Stomach (tissue), 19 donors: ENCODE data around the gene IGF1R. TPM values are rescaled to one million over a fixed set of nuclear protein-coding genes. Genes with fewer than 3 reads are reported as not detected.

ENCODE experiments used
- DNase-seq, 2 donors: peaks; one replicate each; pipeline versions ENCODE4 v3.0.0 to v3.0.0-alpha.2; 2013 to 2019
- H3K27ac ChIP-seq, 5 donors: fragments of 200-600 bp in 4 of 5; sonication (generic) in 4 of 5; one replicate each; pipeline ENCODE4 v1.5.1; 2013 to 2019; ENCODE audit warnings: mild to moderate bottlenecking in 1 of 5, moderate library complexity in 1 of 5
- H3K27me3 ChIP-seq, 3 donors: fragments of 200-600 bp; sonication (generic); one replicate each; pipeline ENCODE4 v1.5.1; 2017 to 2019; ENCODE audit warnings: mixed run types in 1 of 3
- H3K36me3 ChIP-seq, 4 donors: fragments of 200-600 bp; sonication (generic); 1 replicate in 3 of 4; 2 replicates in 1 of 4; pipeline ENCODE4 v1.5.1; 2016 to 2019
- H3K4me1 ChIP-seq, 4 donors: fragments of 200-600 bp; sonication (generic); one replicate each; pipeline ENCODE4 v1.5.1; 2016 to 2019
- H3K4me3 ChIP-seq, 4 donors: fragments of 200-600 bp; sonication (generic) in 3 of 4; one replicate each; pipeline ENCODE4 v1.5.1; 2016 to 2019; ENCODE audit warnings: mild to moderate bottlenecking in 1 of 4
- H3K9me3 ChIP-seq, 4 donors: fragments of 200-600 bp; sonication (generic); one replicate each; pipeline ENCODE4 v1.5.1; 2016 to 2019
- EP300 ChIP-seq: sonication (generic); formaldehyde crosslinking; IDR thresholded peaks from one replicate; pipeline ENCODE4 v1.6.1; 2017; ENCODE audit warnings: antibody characterized with exemption
- POLR2A ChIP-seq, 4 donors: fragments of 450-650 bp; IDR thresholded peaks; one replicate each; pipeline ENCODE4 v1.6.1; 2016; ENCODE audit warnings: antibody characterized with exemption in 4 of 4, control low read depth in 2 of 4, mild to moderate bottlenecking in 1 of 4, moderate library complexity in 1 of 4
- POLR2AphosphoS5 ChIP-seq, 3 donors: sonication (generic); formaldehyde crosslinking; IDR thresholded peaks; one replicate each; pipeline ENCODE4 v1.6.1; 2016; ENCODE audit warnings: antibody characterized with exemption in 3 of 3
- WGBS, 5 donors: extraction: QIAGEN DNeasy Blood & Tissue Kit in 3 of 5; methylation state at CpG; one replicate each; pipeline versions ENCODE4 v1.1.5 to v1.1.7; 2013 to 2018; 5-methylcytosine and 5-hydroxymethylcytosine counted together
- intact Hi-C: fragments of 100-400 bp; cut with DNase I; formaldehyde crosslinking; loops from one replicate; pipeline ENCODE4 v1.15.1; 2023; ENCODE audit warnings: low total_unique reads
- long read RNA-seq, 10 donors: transcript quantifications; one replicate each; lab custom pipeline, GENCODE V29; 2026
- polyA plus RNA-seq, 3 donors: library from polyadenylated mRNA; stranded (reverse); fragments of 200-250 nt; gene quantifications; one replicate each; pipeline ENCODE4 v1.2.3, GENCODE V29; 2013
- total RNA-seq, 5 donors: library from RNA; depleted of rRNA; stranded (reverse); fragments of >200 nt; gene quantifications; one replicate each; pipeline versions ENCODE4 v1.1.0 to v1.2.3, GENCODE V29; 2014 to 2016
- TF ChIP-seq, protein P1 (sequence below), 7 experiments: fragments of 450-650 bp in 4 of 7; fragments of 200-600 bp in 3 of 7; sonication (generic) in 3 of 7; IDR thresholded peaks; one replicate each; pipeline ENCODE4 v1.5.1; 2016 to 2019; ENCODE audit warnings: antibody characterized with exemption in 7 of 7, control low read depth in 2 of 7, mild to moderate bottlenecking in 1 of 7
- donor health status: healthy with polysubstance abuse.
- donor health status: Bipolar disorder and iron deficiency.
- donor health status: healthy.

Gene IGF1R
- 100 to 1,000 TPM in 1 of 5 donors, 10 to 100 TPM in 4; 40.3 to 131 (median 73.7) TPM for total RNA-seq
- polyA plus RNA-seq, result 1 to 10 TPM; 2.3 to 4.8 (median 3.0) TPM
- long read RNA-seq, donor 1, result 0 reads
- long read RNA-seq, donor 2, partial matches to known transcripts, result 29 of 30 reads
- long read RNA-seq, donor 2, other reads (novel, unspliced or antisense), result 0 of 30 reads
- long read RNA-seq, donor 3, result 0 reads
- long read RNA-seq, donor 4, result 0 reads
- long read RNA-seq, donor 5, result 0 reads
- long read RNA-seq, donor 6, partial matches to known transcripts, result 15 of 17 reads
- long read RNA-seq, donor 6, other reads (novel, unspliced or antisense), result 0 of 17 reads
- long read RNA-seq, donor 7, result 0 reads
- long read RNA-seq, donor 8, full-length matches to known transcripts, result 1 of 1 reads
- long read RNA-seq, donor 8, partial matches to known transcripts, result 0 of 1 reads
- long read RNA-seq, donor 8, other reads (novel, unspliced or antisense), result 0 of 1 reads
- long read RNA-seq, donor 9, result 0 reads
- long read RNA-seq, donor 10, full-length matches to known transcripts, result 1 of 1 reads
- long read RNA-seq, donor 10, partial matches to known transcripts, result 0 of 1 reads
- long read RNA-seq, donor 10, other reads (novel, unspliced or antisense), result 0 of 1 reads

DNA sequence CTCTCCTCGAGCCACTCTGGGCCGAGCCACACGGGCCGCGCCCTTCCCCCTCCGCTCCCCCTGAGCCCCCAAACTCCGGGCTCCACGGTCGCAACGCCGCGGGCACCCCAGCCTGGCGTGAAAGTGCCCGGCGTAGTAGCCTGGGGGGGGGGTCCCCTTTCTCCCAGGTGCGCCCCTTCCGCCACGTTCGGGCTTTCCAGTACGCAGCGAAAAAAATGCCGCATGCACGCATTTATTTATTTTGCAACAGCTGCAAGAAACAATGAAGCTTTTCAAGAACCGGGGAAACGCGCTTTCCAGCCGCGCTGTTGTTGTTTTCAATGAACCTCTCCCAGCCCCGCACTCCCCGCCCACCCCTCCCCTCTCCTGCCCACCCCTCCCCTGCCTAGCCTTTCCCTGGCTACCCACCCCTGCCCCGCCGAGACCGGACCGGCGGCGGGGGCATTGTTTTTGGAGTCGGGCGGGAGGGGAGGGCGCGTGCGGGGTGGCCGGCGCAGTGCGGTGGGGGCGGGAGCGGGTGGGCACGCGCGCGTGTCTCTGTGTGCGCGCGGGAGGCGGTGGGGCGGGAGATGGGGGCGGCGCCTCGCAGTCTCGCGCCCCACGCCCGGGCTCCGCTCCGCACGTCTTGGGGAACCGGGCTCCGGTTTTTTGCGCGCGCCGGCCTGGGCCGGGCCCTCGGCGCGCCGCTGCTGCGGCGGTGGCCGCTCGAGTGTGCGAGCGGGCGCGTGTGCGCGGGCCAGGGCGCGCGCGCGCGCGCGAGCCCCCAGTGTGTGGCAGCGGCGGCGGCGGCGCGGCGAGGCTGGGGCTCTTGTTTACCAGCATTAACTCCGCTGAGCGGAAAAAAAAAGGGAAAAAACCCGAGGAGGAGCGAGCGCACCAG lies at the start of gene IGF1R:
IGF1R (plus strand) TSS at position 766 of the 880 bp plus-strand sequence. CDS start 1,043 bp downstream, outside the sequence.
- Histone ChIP-seq H3K9me3 (no peaks in the 10 kb centered on the region), H3K4me3 (peak within 1 kb of the TSS; percentile 84 to 89 (median 88)), H3K27me3 (peaks cover 0 to 30% (median 13%) of the 10 kb centered on the region in 3 donors), H3K27ac (peak within 1 kb of the TSS; percentile 89 to 97 (median 94)), H3K4me1 (peaks cover 8 to 45% (median 26%) of the 10 kb centered on the region in 4 donors), H3K36me3 (no peaks in the 10 kb centered on the region)
- intact Hi-C loops, result no loop called here
- 0 to 2% (median 1%) methylated on average over 42 to 106 of the region's 106 CpGs for WGBS, 5 donors
- no peak for TF ChIP-seq POLR2A (IDR thresholded peaks at IDR 0.05)
- TF ChIP-seq EP300, result no peak
- peak in 1 of 3 donors; percentile 41 for TF ChIP-seq POLR2AphosphoS5 (IDR thresholded peaks at IDR 0.05)
- TF ChIP-seq, protein P1, sequence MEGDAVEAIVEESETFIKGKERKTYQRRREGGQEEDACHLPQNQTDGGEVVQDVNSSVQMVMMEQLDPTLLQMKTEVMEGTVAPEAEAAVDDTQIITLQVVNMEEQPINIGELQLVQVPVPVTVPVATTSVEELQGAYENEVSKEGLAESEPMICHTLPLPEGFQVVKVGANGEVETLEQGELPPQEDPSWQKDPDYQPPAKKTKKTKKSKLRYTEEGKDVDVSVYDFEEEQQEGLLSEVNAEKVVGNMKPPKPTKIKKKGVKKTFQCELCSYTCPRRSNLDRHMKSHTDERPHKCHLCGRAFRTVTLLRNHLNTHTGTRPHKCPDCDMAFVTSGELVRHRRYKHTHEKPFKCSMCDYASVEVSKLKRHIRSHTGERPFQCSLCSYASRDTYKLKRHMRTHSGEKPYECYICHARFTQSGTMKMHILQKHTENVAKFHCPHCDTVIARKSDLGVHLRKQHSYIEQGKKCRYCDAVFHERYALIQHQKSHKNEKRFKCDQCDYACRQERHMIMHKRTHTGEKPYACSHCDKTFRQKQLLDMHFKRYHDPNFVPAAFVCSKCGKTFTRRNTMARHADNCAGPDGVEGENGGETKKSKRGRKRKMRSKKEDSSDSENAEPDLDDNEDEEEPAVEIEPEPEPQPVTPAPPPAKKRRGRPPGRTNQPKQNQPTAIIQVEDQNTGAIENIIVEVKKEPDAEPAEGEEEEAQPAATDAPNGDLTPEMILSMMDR (IDR thresholded peaks at IDR 0.05), result peak in 3 of 7 experiments; percentile 1 to 57 (median 15)
- peak; percentile 89 to 97 for DNase-seq

DNA sequence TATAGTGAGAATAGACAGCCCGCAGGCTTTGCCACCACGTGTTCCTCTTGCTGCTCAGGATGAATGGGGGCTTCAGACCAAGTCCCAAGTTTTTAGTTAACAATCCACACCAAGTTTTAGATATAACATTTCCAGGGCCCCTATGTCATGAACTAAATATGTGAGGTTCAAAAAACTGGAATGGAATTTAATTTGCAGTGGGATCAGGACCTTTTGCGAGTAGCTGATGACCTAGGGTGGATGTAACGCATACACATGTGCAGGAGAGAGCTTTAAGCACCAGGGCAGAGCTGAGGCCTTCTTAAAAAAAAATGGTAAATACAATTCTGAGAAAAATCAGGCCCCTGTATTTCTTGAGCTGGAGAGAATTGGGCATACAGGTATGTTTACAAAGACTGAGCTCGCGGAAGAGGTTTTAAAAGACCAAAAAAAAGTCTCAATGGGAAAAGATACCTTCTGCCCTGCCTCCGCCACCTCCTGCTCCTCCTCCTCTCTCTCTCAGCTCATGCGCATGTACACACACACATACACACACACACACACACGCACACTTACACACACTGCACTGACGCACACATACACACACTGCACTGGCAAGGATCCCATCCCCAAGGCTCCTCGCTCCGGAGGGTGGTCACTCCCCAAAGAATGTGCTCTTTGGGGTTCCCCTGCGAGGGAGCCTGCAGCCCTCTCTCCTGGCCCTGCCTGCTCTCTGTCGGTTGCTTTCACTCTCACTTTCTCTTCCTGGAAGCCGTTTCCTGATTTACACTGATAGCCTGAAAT lies 48.2 kb upstream of the IGF1R start:
- H3K9me3 ChIP-seq, result no peaks in the 10 kb centered on the region
- H3K4me1 ChIP-seq, result peaks cover 4 to 17% (median 11%) of the 10 kb centered on the region in 4 donors
- intact Hi-C loops, result no loop called here
- peak overlapping the region in 4 of 5 donors; percentile 22 to 71 (median 58) for H3K27ac ChIP-seq
- no peak for TF ChIP-seq POLR2A (IDR thresholded peaks at IDR 0.05)
- H3K4me3 ChIP-seq, result peak overlapping the region; percentile 47 to 53 (median 49)
- H3K27me3 ChIP-seq, result peaks cover 0 to 13% (median 7%) of the 10 kb centered on the region in 3 donors
- H3K36me3 ChIP-seq, result no peaks in the 10 kb centered on the region
- peak in 1 of 2 donors; percentile 88 for DNase-seq
- 7 to 11% (median 8%) methylated on average over 15 of the region's 15 CpGs for WGBS, 5 donors

DNA sequence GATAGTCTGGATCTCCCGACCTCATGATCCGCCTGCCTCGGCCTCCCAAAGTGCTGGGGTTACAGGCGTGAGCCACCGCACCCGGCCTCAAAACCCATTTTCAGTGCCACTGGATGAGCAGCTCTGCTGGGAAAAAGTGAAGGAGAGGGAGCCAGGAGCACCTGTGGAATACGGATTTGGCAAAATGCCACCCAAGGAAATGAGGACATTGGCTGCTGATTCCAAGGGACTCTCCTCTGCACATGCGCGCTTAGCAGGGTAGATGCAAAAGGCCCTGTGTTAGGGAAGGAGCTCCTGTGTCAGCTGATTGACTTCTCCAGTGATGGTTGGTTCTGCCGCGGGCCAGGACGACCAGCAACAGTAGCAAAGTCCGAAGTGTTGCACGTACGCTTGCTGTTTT lies 43.4 kb upstream of the IGF1R start:
- Histone ChIP-seq H3K4me1 (peaks cover under 1 to 11% (median 7%) of the 10 kb centered on the region in 4 donors), H3K36me3 (no peaks in the 10 kb centered on the region), H3K27me3 (peaks cover 0 to 7% (median 0%) of the 10 kb centered on the region in 3 donors), H3K4me3 (no peak overlapping the region), H3K27ac (no peak overlapping the region), H3K9me3 (no peaks in the 10 kb centered on the region)
- DNase-seq, result no peak
- TF ChIP-seq POLR2A (IDR thresholded peaks at IDR 0.05) (no peak), POLR2AphosphoS5 (IDR thresholded peaks at IDR 0.05) (no peak), EP300 (no peak)
- TF ChIP-seq, protein P1 (IDR thresholded peaks at IDR 0.05), result no peak
- intact Hi-C loops, result no loop called here
- WGBS, 5 donors, result 83 to 91% (median 90%) methylated on average over 15 of the region's 15 CpGs

DNA sequence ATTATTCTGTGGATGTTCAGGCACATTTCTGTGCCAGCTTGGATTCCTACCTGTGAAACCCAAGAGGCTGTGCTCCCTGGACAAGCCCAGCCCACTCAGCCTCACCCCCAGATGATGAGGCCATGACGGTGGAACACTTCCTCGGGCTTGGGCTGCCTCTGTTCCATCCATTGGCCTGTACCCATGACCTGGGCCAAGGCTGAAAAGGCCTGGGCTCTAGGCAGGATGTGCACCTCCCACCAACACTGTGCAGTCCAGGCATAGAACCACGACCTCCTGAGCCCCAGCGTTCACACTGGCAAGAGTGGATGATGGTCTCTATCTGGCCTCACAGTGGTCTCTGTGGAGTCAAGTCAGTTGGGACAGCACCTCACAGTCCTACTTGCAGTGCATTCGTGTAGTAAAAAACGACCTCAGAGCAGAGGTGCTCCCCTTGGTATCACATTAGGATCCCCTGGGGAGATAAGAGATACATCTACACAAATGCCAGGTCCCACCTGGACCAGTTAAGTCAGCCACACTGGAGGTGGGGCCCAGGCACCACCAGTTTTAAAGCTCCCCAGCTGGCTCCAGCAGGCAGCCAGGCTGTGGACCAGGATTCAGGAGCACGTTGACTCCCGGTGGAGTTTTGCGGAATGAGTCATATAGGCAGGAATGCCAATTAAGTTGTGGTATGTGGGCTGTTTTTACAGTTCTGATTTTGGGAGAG lies 39.0 kb upstream of the IGF1R start:
- no peak overlapping the region for H3K4me3 ChIP-seq
- DNase-seq, result peak in 1 of 2 donors; percentile 27
- H3K9me3 ChIP-seq, result no peaks in the 10 kb centered on the region
- no peaks in the 10 kb centered on the region for H3K36me3 ChIP-seq
- 60 to 75% (median 70%) methylated on average over 9 of the region's 9 CpGs for WGBS, 5 donors
- no peaks in the 10 kb centered on the region for H3K4me1 ChIP-seq
- no peak overlapping the region for H3K27ac ChIP-seq
- TF ChIP-seq, protein P1 (IDR thresholded peaks at IDR 0.05), result no peak
- TF ChIP-seq POLR2AphosphoS5 (IDR thresholded peaks at IDR 0.05), result no peak
- TF ChIP-seq EP300, result no peak
- TF ChIP-seq POLR2A (IDR thresholded peaks at IDR 0.05), result no peak
- peaks cover 0 to 7% (median 0%) of the 10 kb centered on the region in 3 donors for H3K27me3 ChIP-seq
- intact Hi-C loops, result no loop called here
